Stimulated activated CD8-positive, alpha-beta memory T cell treated with anti-CD3 and anti-CD28 coated beads, Interleukin-4, amount 100 ng/mL, for 4 hours (primary cell): ENCODE data around the gene RGS10.

Experiments
- DNase-seq, 2 donors: peaks; one replicate each; pipeline ENCODE4 v3.0.0-alpha.2; 2020; ENCODE audit warnings: low read depth in 2 of 2, low spot score in 1 of 2

The RGS10 gene

GRCh38 chr10:119520283-119520682 lies 22.2 kb downstream of the RGS10 start:
- no peak for DNase-seq

GRCh38 chr10:119518936-119519335 lies 23.6 kb downstream of the RGS10 start:
- DNase-seq, result no peak

- no peak for DNase-seq
Observed at GRCh38 chr10:119518176-119518575, 24.3 kb downstream of the RGS10 start.

- no peak for DNase-seq
Observed at GRCh38 chr10:119517235-119518141, 25.0 kb downstream of the RGS10 start.

GRCh38 chr10:119516381-119517234 lies 25.9 kb downstream of the RGS10 start:
- DNase-seq, result no peak

- DNase-seq, result no peak
Observed at GRCh38 chr10:119515511-119516045, 26.9 kb downstream of the RGS10 start.

- no peak for DNase-seq
Observed at GRCh38 chr10:119514819-119515218, 27.7 kb downstream of the RGS10 start.

GRCh38 chr10:119511828-119512515 lies 30.5 kb downstream of the RGS10 start:
- no peak for DNase-seq

- no peak for DNase-seq
Observed at GRCh38 chr10:119509909-119510451, 32.5 kb downstream of the RGS10 start.

GRCh38 chr10:119507115-119507514 lies 35.4 kb downstream of the RGS10 start:
- DNase-seq, result no peak

GRCh38 chr10:119505588-119506315 lies 36.8 kb downstream of the RGS10 start:
- no peak for DNase-seq

- DNase-seq, result no peak
Observed at GRCh38 chr10:119505131-119505551, 37.4 kb downstream of the RGS10 start.

- DNase-seq, result no peak
Observed at GRCh38 chr10:119504651-119505050, 37.9 kb downstream of the RGS10 start.

- DNase-seq, result no peak
Observed at GRCh38 chr10:119503821-119504220, 38.7 kb downstream of the RGS10 start.

- DNase-seq, result no peak
Observed at GRCh38 chr10:119502618-119503155, 39.8 kb downstream of the RGS10 start.

- DNase-seq, result peak; percentile 45 to 70
Observed at GRCh38 chr10:119502209-119502608, 40.3 kb downstream of the RGS10 start.

- no peak for DNase-seq
Observed at GRCh38 chr10:119501690-119502089, 40.8 kb downstream of the RGS10 start.

- DNase-seq, result no peak
Observed at GRCh38 chr10:119500821-119501220, 41.7 kb downstream of the RGS10 start.

- DNase-seq, result no peak
Observed at GRCh38 chr10:119500123-119500795, 42.3 kb downstream of the RGS10 start.
